ENCODE data around the gene CDKAL1.

Gene CDKAL1

GRCh38 chr6:20850686-20851416, 316.6 kb downstream of the CDKAL1 start:
- no peak for DNase-seq

DNA sequence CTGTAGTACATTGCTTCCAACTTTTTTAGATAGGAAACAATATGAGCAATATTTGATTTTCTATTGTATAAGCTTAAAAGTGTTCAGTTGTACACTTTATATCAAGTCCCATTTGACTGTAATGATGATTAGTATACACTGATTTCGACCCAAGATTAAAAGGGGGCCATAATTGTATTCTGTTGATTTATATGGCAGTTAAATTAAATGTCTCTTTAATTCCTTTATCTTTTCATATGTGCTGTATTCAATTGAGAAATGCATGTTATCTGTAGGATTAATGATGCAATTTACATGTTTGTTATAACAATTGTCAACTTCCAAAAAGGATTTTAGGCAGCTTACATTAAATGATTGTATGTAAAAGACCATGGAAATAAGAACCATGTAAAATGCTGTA, 317.5 kb downstream of the CDKAL1 start:
- no peak for DNase-seq

DNA sequence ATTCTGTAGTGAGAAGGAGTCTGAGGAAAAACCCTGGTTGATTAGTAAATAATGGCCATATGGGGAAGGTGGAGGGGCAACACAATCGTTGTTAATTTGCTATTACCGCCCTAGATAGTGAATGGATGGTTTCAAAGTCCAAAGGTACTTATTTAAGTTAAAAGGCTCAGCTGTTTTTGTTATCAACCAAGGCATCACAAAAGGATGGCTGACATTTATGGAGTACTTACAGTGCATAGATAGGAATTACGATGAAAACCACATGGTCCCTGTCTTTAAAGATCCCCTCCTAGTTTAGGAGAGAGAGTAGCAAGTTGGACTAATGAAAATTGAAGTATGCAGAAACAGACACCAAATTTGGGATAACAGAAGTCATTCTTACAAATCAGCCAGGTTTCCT, 319.6 kb downstream of the CDKAL1 start:
- DNase-seq, result no peak

DNA sequence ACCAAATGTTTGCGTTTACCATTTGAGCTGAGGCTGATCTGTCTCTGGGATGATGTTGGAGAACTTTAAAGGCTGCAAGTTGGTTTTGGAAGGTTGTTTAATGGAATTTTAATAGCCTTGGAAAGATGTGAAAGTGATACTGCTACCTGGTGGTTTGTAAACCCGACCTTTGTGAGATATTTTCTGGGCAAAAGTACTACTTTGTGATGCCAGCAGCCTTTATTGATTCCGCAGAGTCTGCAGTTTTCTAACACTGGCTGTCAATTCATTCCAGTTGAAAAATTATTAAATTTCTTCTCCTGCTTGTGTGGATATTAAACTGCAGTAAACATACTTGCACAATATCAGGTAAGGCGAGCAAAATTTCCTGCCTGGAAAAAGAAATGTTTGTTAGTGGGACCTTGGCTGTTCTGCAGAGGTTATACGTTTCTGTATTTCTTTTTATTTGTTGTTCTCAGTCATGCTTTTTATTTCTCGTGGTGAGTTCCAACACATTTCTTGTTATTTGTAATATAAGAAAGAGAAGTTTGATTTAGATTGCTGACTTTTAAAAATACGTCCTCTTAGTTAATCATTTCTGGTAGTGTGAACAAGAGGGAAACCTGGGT, 322.5 kb downstream of the CDKAL1 start:
- DNase-seq, result no peak

- no peak for DNase-seq
Observed at GRCh38 chr6:20861481-20861880, 327.2 kb downstream of the CDKAL1 start.

- DNase-seq, result peak; percentile 19
Observed at GRCh38 chr6:20866036-20866435, 331.8 kb downstream of the CDKAL1 start.

GRCh38 chr6:20866935-20867703, 332.9 kb downstream of the CDKAL1 start:
- DNase-seq, result no peak

GRCh38 chr6:20868397-20869096, 334.3 kb downstream of the CDKAL1 start:
- DNase-seq, result peak; percentile 91

DNA sequence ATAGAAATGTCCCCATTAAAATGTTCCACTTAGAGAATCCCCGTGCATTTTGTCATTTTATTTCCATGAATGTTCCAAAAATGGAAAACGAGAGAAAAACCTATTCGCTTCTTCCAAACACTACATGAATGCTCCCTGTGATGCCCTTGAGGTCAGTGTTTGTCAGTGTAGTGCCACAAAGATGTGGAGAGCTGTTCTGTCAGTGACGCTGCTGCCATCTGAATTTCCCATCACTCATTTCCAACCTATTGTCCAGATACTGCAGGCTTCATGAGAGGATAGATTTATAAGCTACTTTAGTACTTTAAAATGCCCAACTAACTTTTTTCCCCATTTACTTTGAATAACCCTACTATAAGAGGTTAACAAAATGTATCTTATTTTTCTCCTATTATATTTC, 335.8 kb downstream of the CDKAL1 start:
- DNase-seq, result peak; percentile 42

DNA sequence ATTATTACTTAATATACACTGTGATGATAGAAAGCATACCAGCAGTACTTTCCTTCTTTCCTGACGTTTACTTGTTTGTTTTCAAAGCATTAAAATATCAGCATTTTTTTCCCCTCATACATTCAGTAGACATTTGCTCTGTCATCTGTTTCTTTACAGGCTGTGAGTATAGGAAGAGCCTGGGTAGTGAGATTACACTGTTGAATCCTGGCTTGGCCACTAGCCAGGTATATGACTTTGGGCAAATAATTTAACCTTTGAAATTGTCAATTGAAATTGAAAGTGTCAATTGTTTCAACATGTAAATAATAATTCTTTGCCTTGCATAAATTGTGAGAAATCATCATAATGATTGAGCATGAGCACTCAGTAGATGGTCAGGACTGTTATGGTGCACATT, 336.2 kb downstream of the CDKAL1 start:
- no peak for DNase-seq

DNA sequence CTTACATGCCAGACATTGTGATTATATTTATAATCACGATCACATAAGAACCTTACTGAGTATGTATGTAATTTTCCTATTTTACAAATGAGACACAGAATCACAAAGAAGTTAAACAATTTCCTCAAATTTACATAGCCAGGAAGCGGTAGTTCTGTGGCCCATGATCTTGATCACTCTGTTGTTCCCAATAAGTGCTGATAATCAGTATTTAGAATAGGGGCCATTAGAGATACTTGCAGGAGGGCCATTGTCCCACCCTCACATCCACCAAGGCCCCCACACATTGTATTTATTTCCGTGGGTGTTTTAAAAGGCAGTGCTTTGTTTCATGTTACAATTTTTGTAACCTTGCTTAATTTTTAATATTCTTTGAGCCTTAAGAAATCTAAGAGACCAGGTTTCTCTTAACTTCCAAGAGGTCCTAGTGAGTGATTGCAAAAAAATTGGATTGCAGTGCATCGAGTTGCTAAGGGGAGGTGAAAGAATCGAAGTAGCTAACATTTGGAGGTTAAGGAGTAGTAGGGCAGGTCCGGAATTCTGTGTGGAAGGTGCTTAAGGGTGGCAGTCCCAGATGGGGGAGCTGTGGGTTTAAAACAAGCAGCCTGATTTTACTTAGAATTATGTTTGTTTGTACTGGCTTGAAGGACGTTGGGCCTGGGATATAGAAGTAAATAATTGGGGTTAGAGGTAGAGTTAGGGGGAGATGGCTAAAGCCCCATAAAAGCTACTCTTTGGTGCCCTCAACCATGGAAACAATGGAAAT, 339.4 kb downstream of the CDKAL1 start:
- DNase-seq, result no peak

DNA sequence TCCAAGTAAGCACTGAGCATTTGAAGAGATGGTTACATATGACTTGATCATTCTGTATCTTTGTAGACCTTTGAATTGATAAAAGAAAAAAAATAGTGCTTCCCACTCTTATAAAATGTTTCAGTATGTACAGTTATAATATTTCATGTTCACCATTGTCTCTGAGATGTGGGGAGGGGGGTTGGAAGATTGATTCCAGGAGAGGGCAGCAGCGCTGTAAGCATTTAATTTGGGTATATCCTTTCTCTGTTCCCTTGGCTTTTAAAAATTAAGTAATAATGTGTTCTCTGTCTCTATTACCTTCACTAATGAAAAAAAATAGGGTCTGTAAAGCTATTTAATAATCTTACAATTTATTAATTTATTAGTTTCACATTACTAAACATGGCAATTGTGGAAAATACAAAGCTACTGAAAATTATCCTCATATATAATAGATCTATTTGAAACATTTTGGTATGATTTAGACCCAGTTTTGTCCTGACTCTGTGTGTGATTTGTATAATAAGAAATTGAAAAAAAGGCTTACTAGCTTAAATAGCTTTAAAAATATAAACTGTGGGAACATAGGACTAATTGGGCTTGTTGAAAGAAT, 341.2 kb downstream of the CDKAL1 start:
- peak; percentile 76 for DNase-seq

DNA sequence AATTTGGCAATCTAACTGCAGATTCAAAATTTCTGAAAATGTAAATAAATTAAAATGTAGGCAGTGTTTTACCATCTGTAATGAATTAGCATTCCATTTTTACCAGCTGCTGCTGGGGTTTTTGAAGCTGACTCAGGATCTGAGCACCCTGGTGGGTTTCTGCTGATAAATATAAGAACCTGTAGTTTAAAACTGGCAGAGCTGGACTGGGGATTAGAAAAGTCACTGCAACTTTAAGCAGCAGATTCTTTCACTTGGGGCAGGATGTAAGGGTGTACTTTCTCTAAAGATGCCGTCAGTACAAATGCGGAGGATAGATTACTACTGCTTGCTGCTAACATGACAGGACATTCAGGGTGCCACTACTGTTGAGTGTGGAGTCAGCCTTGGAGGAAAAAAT, 341.8 kb downstream of the CDKAL1 start:
- no peak for DNase-seq

GRCh38 chr6:20876561-20876960, 342.3 kb downstream of the CDKAL1 start:
- no peak for DNase-seq

DNA sequence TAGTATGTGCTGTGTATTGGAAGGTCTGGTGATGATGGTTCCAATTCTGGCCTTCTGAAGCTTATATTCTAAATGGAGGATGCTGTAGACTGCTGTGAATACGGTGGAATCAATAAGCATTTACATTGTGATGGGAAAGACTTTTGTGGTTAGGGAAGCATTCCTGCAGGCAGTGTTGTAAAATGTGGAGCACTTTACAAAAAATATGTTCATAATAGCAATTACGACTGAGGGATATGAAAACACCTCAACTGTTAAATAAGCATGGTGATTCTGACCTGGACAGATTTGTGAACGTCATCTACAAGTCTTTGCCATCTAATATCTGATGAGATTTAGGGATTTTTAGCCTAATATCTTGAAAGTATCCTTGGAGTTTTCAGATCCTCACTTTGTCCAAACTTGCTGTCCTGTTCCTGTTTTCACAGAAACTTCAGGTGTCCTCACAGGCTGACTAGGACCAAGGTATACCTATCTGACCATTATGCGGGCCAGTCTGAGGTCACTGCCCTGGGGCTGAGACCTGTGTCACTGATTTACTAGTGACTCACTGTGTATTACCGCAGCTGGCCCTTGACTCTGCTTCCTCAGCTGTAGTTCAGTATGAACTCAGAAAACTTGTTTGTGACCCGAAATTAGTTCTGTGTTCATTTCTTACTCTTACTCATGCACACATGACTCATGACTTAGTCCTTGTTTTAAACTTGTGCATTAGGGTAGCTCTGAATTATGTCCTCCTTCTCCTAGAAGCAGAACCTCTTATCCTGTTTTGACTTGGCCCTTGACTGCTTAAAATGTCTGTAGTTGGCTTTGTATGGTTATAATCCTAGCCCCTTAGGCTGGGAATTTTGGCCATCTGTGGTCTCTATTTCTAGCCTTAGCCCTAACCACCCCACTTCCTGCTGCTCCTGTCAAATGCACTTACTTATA, 343.0 kb downstream of the CDKAL1 start:
- DNase-seq, result no peak

DNA sequence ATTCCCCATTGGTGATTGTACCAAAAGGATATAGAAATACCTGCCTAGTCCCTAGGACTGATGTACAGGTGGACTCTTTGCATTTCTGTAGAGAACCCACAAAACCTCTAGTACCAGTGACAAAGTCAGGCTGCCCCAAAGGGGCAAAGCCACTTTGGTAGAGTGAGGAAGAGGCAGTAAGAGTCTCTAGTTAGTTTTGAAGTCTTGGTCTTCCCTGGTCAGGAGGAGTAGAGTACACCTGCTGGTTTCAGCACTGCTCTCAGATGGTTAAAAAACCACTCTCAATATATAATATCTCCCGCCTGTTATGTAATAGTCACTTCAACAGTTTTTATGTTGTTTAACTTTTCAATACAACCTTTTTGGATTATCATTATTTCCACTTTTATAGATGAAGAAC, 344.9 kb downstream of the CDKAL1 start:
- no peak for DNase-seq

DNA sequence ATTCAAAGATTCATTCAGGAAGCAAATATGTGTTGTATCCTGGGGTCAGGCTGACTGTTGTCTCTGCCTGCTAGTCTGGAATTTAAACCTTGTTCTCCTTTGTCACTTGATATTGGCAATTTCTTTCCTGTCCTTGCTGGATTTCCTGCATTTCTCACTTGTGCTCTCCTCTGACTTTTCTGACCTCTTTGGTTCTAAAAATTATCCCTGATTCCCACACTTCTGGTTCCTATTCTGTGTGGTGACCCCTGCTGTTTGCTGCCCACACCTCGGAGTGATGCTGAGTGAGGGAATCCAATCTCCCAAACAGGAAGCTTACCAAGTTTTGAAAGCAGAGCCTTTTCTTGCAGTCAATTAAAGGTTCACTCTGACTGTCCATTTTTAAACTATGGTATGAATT, 345.3 kb downstream of the CDKAL1 start:
- no peak for DNase-seq

- DNase-seq, result no peak
Observed at GRCh38 chr6:20881365-20881764, 347.1 kb downstream of the CDKAL1 start.

DNA sequence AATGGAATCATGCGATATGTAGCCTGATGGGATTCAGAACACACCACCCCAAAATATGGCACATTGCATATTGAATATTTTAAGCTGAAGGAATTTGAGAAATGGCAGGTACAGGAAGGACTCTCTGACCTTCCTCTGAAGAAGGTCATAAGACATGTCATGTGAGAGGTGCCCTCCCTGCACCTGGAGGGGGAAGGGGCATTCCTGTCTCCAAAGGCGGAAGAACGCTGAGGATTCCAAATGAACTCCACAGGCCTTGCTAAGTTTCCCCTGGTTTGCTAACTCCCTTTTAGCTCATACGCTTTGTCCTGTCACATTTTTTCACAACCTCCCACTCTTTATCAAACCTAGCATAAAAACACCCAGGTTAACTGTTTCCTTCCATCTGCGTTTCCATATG, 347.8 kb downstream of the CDKAL1 start:
- DNase-seq, result no peak

GRCh38 chr6:20885076-20885475, 350.8 kb downstream of the CDKAL1 start:
- DNase-seq, result no peak

DNA sequence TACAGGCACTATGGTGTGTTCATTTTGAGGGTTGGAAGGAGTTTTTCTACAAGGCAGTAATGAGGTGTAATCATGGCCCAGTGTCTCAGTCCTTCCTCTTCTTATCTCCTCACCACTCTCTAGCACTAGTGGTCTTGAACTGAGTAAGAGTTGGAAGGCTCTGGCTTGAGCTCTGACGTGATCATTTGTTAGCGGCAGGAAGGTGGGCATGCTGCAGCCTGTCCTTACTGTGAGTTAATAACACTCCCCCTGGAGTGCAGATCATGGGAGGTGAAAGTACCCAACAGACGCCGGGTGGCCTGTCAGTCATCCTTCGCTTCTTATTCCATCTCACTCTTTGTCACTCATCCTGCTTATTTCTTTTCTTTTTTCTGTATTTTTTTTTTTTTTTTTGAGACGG, 356.9 kb downstream of the CDKAL1 start:
- peak; percentile 33 for DNase-seq

Data from NCI-H510A treated with DMSO at 0.1 percent for 48 hours (cell line).